Gastrocnemius medialis (tissue), 4 donors: ENCODE measurements around the gene UQCC2.

Source experiments
- CTCF ChIP-seq, 5 experiments: fragments of 450-650 bp in 3 of 5; fragments of 200-600 bp in 2 of 5; sonication (generic) in 2 of 5; IDR thresholded peaks in 4 of 5; conservative IDR thresholded peaks in 1 of 5; 1 replicate in 4 of 5; 2 replicates in 1 of 5; pipeline ENCODE4 v1.5.1; 2016 to 2019; ENCODE audit warnings: antibody characterized with exemption in 5 of 5, mild to moderate bottlenecking in 3 of 5, moderate library complexity in 3 of 5
- POLR2A ChIP-seq, 2 donors: fragments of 450-650 bp; IDR thresholded peaks; one replicate each; pipeline ENCODE4 v1.6.1; 2017; ENCODE audit warnings: antibody characterized with exemption in 2 of 2, mild to moderate bottlenecking in 2 of 2, moderate library complexity in 2 of 2

GRCh38 chr6:33750244-33750991, 38.9 kb upstream of the UQCC2 start:
- peak in 1 of 5 experiments; percentile 33 for TF ChIP-seq CTCF (IDR thresholded peaks at IDR 0.05 in 4 of 5, conservative IDR thresholded peaks at IDR 0.05 in 1 of 5)
- TF ChIP-seq POLR2A (IDR thresholded peaks at IDR 0.05) = peak in 1 of 2 donors; percentile 47
